HEK293 (cell line): ENCODE measurements around the gene DCBLD2.
A peak's percentile ranks its signal among the peaks of the same experiment; 100 is the strongest.

ENCODE experiments used
- CTCF ChIA-PET: fragments of 350-600 bp; formaldehyde crosslinking; extraction: SDS; loops from one replicate; lab custom pipeline; 2021; ENCODE audit warnings: antibody characterized with exemption; lab: Yijun Ruan, JAX
- POLR2A ChIA-PET: fragments of 300-600 bp; formaldehyde crosslinking; extraction: SDS; loops from one replicate; lab custom pipeline; 2020; ENCODE audit warnings: antibody characterized with exemption, inconsistent platforms; lab: Yijun Ruan, JAX
- H3K27ac ChIP-seq: fragments of 200-500 bp; sonication (Bioruptor generic); 2 replicates; pipeline ENCODE4 v1.5.1; 2014; ENCODE audit warnings: low read depth, low read length, control low read depth, inconsistent platforms; ENCODE audit errors: extremely low read depth
- H3K36me3 ChIP-seq, 2 experiments: fragments of 200-500 bp in 1 of 2; sonication (Bioruptor generic) in 1 of 2; 1 replicate in 1 of 2; 2 replicates in 1 of 2; pipeline ENCODE4 v1.5.1; 2014 to 2017; ENCODE audit warnings: inconsistent platforms in 2 of 2, low read length in 2 of 2; ENCODE audit not compliant: control insufficient read depth in 2 of 2, insufficient read depth in 1 of 2
- H3K4me1 ChIP-seq: fragments of 200-500 bp; sonication (Bioruptor generic); 2 replicates; pipeline ENCODE4 v1.5.1; 2014; ENCODE audit warnings: mild to moderate bottlenecking, low read length, inconsistent platforms; ENCODE audit not compliant: control insufficient read depth, insufficient read depth
- H3K4me3 ChIP-seq: 2 replicates; pipeline ENCODE4 v1.5.1; 2011; ENCODE audit warnings: low read depth, mild to moderate bottlenecking, control low read depth, low read length, moderate library complexity
- H3K9me3 ChIP-seq: fragments of 200-500 bp; sonication (Bioruptor generic); 2 replicates; pipeline ENCODE4 v1.5.1; 2014; ENCODE audit warnings: low read depth, low read length, inconsistent platforms; ENCODE audit not compliant: control insufficient read depth, insufficient read depth
- IKZF3 ChIP-seq: fragments of 450-650 bp; IDR thresholded peaks from 2 replicates; pipeline ENCODE4 v1.5.0; 2018; ENCODE audit warnings: missing biosample characterization, mild to moderate bottlenecking, missing genetic modification characterization, moderate library complexity
- KLF16 ChIP-seq: fragments of 450-650 bp; formaldehyde crosslinking; IDR thresholded peaks from 2 replicates; pipeline ENCODE4 v1.5.1; 2017; ENCODE audit warnings: missing biosample characterization, missing genetic modification characterization
- MZF1 ChIP-seq: fragments of 450-650 bp; formaldehyde crosslinking; IDR thresholded peaks from 2 replicates; pipeline ENCODE4 v1.5.1; 2017; ENCODE audit warnings: missing biosample characterization, missing genetic modification characterization, borderline replicate concordance
- RBAK ChIP-seq: fragments of 450-650 bp; formaldehyde crosslinking; IDR thresholded peaks from 2 replicates; pipeline ENCODE4 v1.5.1; 2016; ENCODE audit warnings: missing biosample characterization, missing genetic modification characterization
- SALL2 ChIP-seq: fragments of 450-650 bp; formaldehyde crosslinking; IDR thresholded peaks from 2 replicates; pipeline ENCODE4 v1.5.0; 2017; ENCODE audit warnings: missing biosample characterization, mild to moderate bottlenecking, missing genetic modification characterization, borderline replicate concordance
- SP2 ChIP-seq: fragments of 450-650 bp; formaldehyde crosslinking; IDR thresholded peaks from 2 replicates; pipeline ENCODE4 v1.5.1; 2016; ENCODE audit warnings: missing biosample characterization, missing genetic modification characterization
- SP7 ChIP-seq: fragments of 450-650 bp; formaldehyde crosslinking; IDR thresholded peaks from 2 replicates; pipeline ENCODE4 v1.5.1; 2016; ENCODE audit warnings: missing biosample characterization, missing genetic modification characterization
- ZBTB17 ChIP-seq: fragments of 450-650 bp; formaldehyde crosslinking; IDR thresholded peaks from 2 replicates; pipeline ENCODE4 v1.5.1; 2016; ENCODE audit warnings: missing biosample characterization, missing genetic modification characterization
- ZBTB8A ChIP-seq: fragments of 450-650 bp; formaldehyde crosslinking; IDR thresholded peaks from 2 replicates; pipeline ENCODE4 v1.5.1; 2016; ENCODE audit warnings: missing biosample characterization, missing genetic modification characterization
- ZNF112 ChIP-seq: fragments of 450-650 bp; formaldehyde crosslinking; IDR thresholded peaks from 2 replicates; pipeline ENCODE4 v1.5.0; 2017; ENCODE audit warnings: missing biosample characterization, missing genetic modification characterization
- ZNF114 ChIP-seq: fragments of 450-650 bp; formaldehyde crosslinking; IDR thresholded peaks from 2 replicates; pipeline ENCODE4 v1.5.0; 2017; ENCODE audit warnings: missing biosample characterization, missing genetic modification characterization
- ZNF133 ChIP-seq: fragments of 450-650 bp; formaldehyde crosslinking; IDR thresholded peaks from 2 replicates; pipeline ENCODE4 v1.5.1; 2016; ENCODE audit warnings: missing biosample characterization, missing genetic modification characterization
- ZNF175 ChIP-seq: fragments of 450-650 bp; formaldehyde crosslinking; IDR thresholded peaks from 2 replicates; pipeline ENCODE4 v1.5.1; 2016; ENCODE audit warnings: missing biosample characterization, missing genetic modification characterization
- ZNF266 ChIP-seq: fragments of 450-650 bp; formaldehyde crosslinking; IDR thresholded peaks from 2 replicates; pipeline ENCODE4 v1.5.1; 2016; ENCODE audit warnings: missing biosample characterization, missing genetic modification characterization, low read depth
- ZNF311 ChIP-seq: fragments of 450-650 bp; formaldehyde crosslinking; IDR thresholded peaks from 2 replicates; pipeline ENCODE4 v1.5.1; 2017; ENCODE audit warnings: missing biosample characterization, missing genetic modification characterization, borderline replicate concordance
- ZNF341 ChIP-seq: fragments of 450-650 bp; formaldehyde crosslinking; IDR thresholded peaks from 2 replicates; pipeline ENCODE4; 2016; ENCODE audit warnings: low read depth, missing biosample characterization, missing genetic modification characterization
- ZNF366 ChIP-seq: fragments of 450-650 bp; formaldehyde crosslinking; conservative IDR thresholded peaks from 2 replicates; pipeline ENCODE4 v1.5.1; 2016; ENCODE audit warnings: missing biosample characterization, missing genetic modification characterization
- ZNF391 ChIP-seq: fragments of 450-650 bp; formaldehyde crosslinking; IDR thresholded peaks from 2 replicates; pipeline ENCODE4 v1.5.1; 2016; ENCODE audit warnings: low read depth, missing biosample characterization, missing genetic modification characterization, borderline replicate concordance
- ZNF416 ChIP-seq: fragments of 450-650 bp; formaldehyde crosslinking; IDR thresholded peaks from 2 replicates; pipeline ENCODE4 v1.5.1; 2016; ENCODE audit warnings: missing biosample characterization, missing genetic modification characterization
- ZNF623 ChIP-seq: fragments of 450-650 bp; formaldehyde crosslinking; IDR thresholded peaks from 2 replicates; pipeline ENCODE4 v1.5.1; 2016; ENCODE audit warnings: missing biosample characterization, missing genetic modification characterization
- ZNF629 ChIP-seq: fragments of 450-650 bp; formaldehyde crosslinking; IDR thresholded peaks from 2 replicates; pipeline ENCODE4 v1.5.1; 2017; ENCODE audit warnings: missing biosample characterization, missing genetic modification characterization
- ZNF664 ChIP-seq: fragments of 450-650 bp; formaldehyde crosslinking; IDR thresholded peaks from 2 replicates; pipeline ENCODE4 v1.5.1; 2016; ENCODE audit warnings: missing biosample characterization, missing genetic modification characterization
- ZNF792 ChIP-seq: fragments of 450-650 bp; formaldehyde crosslinking; IDR thresholded peaks from 2 replicates; pipeline ENCODE4 v1.5.1; 2016; ENCODE audit warnings: missing biosample characterization, missing genetic modification characterization
- TF ChIP-seq, protein P1 (sequence below): fragments of 450-650 bp; formaldehyde crosslinking; IDR thresholded peaks from 2 replicates; pipeline ENCODE4 v1.5.1; 2017; ENCODE audit warnings: missing biosample characterization, missing genetic modification characterization
- TF ChIP-seq, protein P2 (sequence below): fragments of 450-650 bp; formaldehyde crosslinking; IDR thresholded peaks from 2 replicates; pipeline ENCODE4 v1.5.1; 2017; ENCODE audit warnings: missing biosample characterization, missing genetic modification characterization
- TF ChIP-seq, protein P3 (sequence below): fragments of 450-650 bp; formaldehyde crosslinking; optimal IDR thresholded peaks from 2 replicates; pipeline ENCODE3; 2016; ENCODE audit warnings: missing biosample characterization, mild to moderate bottlenecking, missing genetic modification characterization
- TF ChIP-seq, protein P4 (sequence below): fragments of 450-650 bp; formaldehyde crosslinking; IDR thresholded peaks from 2 replicates; pipeline ENCODE4 v1.5.1; 2016; ENCODE audit warnings: missing biosample characterization, missing genetic modification characterization

Gene DCBLD2

DNA sequence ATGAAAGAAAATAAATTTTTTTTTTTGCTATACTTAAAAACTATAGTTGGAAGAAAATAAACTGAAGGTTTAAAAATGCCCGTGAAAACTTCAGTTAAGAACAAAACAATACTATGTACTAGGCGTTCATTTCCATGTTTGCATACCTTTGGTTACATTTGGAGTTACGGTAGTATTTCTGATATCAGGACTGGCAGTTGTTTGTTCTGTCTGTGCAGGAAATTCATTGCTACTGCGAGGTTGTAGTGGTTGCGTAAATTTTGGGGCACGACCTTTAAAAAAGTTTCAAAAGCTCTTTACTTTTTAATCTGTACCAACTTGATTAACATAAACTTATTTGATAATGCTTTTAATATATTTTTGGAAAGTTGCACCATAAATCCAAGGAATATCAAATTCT is 90.4 kb downstream of the DCBLD2 start:
- ChIA-PET CTCF (interaction anchor here (0.6 to 6.1 kb wide), 3 partner anchors 104 to 209 kb away, joined by 3 to 79 read pairs (median 3); no protein-coding TSS in a partner anchor), POLR2A (no interaction called here)
- Histone ChIP-seq H3K36me3 (peaks cover 0 to 46% of the 10 kb centered on the region in 2 experiments), H3K27ac (no peak overlapping the region), H3K9me3 (no peaks in the 10 kb centered on the region), H3K4me3 (no peak overlapping the region), H3K4me1 (no peaks in the 10 kb centered on the region)
- no peak for TF ChIP-seq SALL2 (tag by site-specific recombination)
- no peak for TF ChIP-seq IKZF3 (tag by site-specific recombination)
- no peak for TF ChIP-seq ZNF416 (tag by site-specific recombination)
- TF ChIP-seq RBAK, result no peak
- no peak for TF ChIP-seq MZF1 (tag by site-specific recombination)
- TF ChIP-seq ZNF341, result no peak
- no peak for TF ChIP-seq ZNF133

DNA sequence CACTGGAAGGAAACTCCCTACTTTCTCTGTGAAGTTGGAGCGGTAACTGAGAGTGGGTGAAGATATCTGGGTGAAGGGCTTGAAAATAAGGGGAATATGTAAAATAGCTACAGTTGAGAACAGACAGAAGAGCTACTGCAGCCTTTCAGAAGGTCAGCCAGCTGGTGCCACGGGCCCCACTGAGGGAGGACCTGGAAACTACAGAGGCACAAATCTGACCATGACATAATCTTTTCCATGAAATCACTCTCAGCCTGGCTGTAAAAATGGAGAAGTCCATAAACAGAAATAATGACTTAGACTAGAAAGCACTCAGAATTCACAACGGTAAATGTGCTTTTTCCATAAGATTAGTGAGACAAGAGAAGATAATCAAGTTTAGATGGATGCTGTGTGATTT is 91.9 kb downstream of the DCBLD2 start:
- TF ChIP-seq ZNF391 (no peak), SP7 (no peak), KLF16 (no peak), ZBTB17 (tag by site-specific recombination) (no peak), ZNF112 (no peak)
- TF ChIP-seq, protein P1, sequence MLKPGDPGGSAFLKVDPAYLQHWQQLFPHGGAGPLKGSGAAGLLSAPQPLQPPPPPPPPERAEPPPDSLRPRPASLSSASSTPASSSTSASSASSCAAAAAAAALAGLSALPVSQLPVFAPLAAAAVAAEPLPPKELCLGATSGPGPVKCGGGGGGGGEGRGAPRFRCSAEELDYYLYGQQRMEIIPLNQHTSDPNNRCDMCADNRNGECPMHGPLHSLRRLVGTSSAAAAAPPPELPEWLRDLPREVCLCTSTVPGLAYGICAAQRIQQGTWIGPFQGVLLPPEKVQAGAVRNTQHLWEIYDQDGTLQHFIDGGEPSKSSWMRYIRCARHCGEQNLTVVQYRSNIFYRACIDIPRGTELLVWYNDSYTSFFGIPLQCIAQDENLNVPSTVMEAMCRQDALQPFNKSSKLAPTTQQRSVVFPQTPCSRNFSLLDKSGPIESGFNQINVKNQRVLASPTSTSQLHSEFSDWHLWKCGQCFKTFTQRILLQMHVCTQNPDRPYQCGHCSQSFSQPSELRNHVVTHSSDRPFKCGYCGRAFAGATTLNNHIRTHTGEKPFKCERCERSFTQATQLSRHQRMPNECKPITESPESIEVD, result 0 out of 2 replicates have a peak, but pooled peaks have one; percentile 10
- TF ChIP-seq, protein P2, sequence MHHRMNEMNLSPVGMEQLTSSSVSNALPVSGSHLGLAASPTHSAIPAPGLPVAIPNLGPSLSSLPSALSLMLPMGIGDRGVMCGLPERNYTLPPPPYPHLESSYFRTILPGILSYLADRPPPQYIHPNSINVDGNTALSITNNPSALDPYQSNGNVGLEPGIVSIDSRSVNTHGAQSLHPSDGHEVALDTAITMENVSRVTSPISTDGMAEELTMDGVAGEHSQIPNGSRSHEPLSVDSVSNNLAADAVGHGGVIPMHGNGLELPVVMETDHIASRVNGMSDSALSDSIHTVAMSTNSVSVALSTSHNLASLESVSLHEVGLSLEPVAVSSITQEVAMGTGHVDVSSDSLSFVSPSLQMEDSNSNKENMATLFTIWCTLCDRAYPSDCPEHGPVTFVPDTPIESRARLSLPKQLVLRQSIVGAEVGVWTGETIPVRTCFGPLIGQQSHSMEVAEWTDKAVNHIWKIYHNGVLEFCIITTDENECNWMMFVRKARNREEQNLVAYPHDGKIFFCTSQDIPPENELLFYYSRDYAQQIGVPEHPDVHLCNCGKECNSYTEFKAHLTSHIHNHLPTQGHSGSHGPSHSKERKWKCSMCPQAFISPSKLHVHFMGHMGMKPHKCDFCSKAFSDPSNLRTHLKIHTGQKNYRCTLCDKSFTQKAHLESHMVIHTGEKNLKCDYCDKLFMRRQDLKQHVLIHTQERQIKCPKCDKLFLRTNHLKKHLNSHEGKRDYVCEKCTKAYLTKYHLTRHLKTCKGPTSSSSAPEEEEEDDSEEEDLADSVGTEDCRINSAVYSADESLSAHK, result peak; percentile 62
- H3K27ac ChIP-seq, result no peak overlapping the region
- H3K4me1 ChIP-seq, result no peaks in the 10 kb centered on the region
- no peak overlapping the region for H3K4me3 ChIP-seq
- ChIA-PET POLR2A (no interaction called here), CTCF (no interaction called here)
- no peaks in the 10 kb centered on the region for H3K9me3 ChIP-seq
- H3K36me3 ChIP-seq, result peaks cover 0 to 52% of the 10 kb centered on the region in 2 experiments

DNA sequence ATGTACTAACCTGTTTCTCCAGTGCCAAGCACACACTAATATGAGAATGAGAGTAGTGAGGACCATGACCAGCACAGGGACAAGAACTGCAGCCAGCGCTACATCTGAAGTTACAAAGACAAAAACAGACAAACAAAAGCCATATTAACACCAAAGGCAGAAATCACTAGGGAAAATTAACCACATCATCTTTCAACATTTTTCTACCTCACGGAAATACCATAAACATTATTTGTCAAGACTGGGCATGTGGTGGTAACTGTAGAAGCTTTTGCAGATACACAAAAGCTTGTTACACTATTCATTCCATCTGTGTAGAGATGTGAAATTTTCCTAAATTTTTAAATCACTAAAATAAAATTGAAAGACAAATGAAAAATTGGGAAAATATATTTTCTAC is 93.4 kb downstream of the DCBLD2 start:
- Histone ChIP-seq H3K9me3 (no peaks in the 10 kb centered on the region), H3K27ac (no peak overlapping the region), H3K36me3 (peaks cover 0 to 51% of the 10 kb centered on the region in 2 experiments), H3K4me1 (no peaks in the 10 kb centered on the region), H3K4me3 (no peak overlapping the region)
- CTCF ChIA-PET, result interaction anchor here (0.8 to 1.2 kb wide), 2 partner anchors 9 to 77 kb away, joined by 3 to 4 read pairs; no protein-coding TSS in a partner anchor
- POLR2A ChIA-PET, result no interaction called here
- TF ChIP-seq ZNF629 (tag by site-specific recombination), result no peak
- TF ChIP-seq ZNF341, result no peak
- no peak for TF ChIP-seq ZNF792
- no peak for TF ChIP-seq ZNF175 (tag by site-specific recombination)
- no peak for TF ChIP-seq ZNF311 (tag by site-specific recombination)
- TF ChIP-seq ZBTB8A (tag by site-specific recombination), result no peak
- no peak for TF ChIP-seq ZNF664 (tag by site-specific recombination)
- no peak for TF ChIP-seq ZNF266 (tag by site-specific recombination)
- TF ChIP-seq ZNF114 (tag by site-specific recombination), result no peak
- no peak for TF ChIP-seq ZNF623 (tag by site-specific recombination)
- TF ChIP-seq, protein P3, sequence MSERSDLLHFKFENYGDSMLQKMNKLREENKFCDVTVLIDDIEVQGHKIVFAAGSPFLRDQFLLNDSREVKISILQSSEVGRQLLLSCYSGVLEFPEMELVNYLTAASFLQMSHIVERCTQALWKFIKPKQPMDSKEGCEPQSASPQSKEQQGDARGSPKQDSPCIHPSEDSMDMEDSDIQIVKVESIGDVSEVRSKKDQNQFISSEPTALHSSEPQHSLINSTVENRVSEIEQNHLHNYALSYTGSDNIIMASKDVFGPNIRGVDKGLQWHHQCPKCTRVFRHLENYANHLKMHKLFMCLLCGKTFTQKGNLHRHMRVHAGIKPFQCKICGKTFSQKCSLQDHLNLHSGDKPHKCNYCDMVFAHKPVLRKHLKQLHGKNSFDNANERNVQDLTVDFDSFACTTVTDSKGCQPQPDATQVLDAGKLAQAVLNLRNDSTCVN, result no peak
- no peak for TF ChIP-seq ZNF133
- TF ChIP-seq, protein P4, sequence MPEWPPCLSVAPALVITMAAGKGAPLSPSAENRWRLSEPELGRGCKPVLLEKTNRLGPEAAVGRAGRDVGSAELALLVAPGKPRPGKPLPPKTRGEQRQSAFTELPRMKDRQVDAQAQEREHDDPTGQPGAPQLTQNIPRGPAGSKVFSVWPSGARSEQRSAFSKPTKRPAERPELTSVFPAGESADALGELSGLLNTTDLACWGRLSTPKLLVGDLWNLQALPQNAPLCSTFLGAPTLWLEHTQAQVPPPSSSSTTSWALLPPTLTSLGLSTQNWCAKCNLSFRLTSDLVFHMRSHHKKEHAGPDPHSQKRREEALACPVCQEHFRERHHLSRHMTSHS, result no peak
- no peak for TF ChIP-seq SP2
- TF ChIP-seq ZNF366 (tag by site-specific recombination), result no peak
